Thyroid gland (tissue), 4 donors: ENCODE data around the gene SCAPER.

Experiments
- CTCF ChIP-seq, 6 experiments: fragments of 200-600 bp in 3 of 6; fragments of 450-650 bp in 3 of 6; sonication (generic) in 3 of 6; IDR thresholded peaks; one replicate each; pipeline ENCODE4 v1.5.1; 2016 to 2019; ENCODE audit warnings: antibody characterized with exemption in 6 of 6, mild to moderate bottlenecking in 2 of 6, inconsistent platforms in 1 of 6, moderate library complexity in 1 of 6
- POLR2A ChIP-seq, 2 donors: fragments of 450-650 bp; IDR thresholded peaks; one replicate each; pipeline ENCODE4 v1.6.1; 2017; ENCODE audit warnings: antibody characterized with exemption in 2 of 2, mild to moderate bottlenecking in 2 of 2, moderate library complexity in 1 of 2

DNA sequence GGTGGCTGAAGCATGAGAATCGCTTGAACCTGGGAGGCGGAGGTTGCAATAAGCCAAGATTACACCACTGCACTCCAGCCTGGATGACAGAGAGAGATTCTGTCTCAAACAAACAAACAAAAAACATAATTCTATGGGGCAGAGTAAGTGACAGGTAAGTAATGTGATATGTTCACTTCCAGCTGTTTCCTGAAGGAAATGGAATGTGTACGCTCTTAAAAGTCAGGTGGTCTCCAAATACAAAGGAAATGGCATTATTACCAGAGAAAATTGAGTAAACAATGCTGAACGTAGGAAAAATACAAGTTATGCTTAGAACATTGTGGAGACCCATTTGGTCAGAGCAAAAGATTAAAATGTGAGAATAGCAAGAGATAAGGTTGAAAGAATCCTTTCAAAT, 278.5 kb downstream of the SCAPER start:
- TF ChIP-seq CTCF (IDR thresholded peaks at IDR 0.05) = no peak
- no peak for TF ChIP-seq POLR2A (IDR thresholded peaks at IDR 0.05)
